Panc1 (cell line): ENCODE measurements around the gene WDR5.

Experiments
- CTCF ChIP-seq: fragments of 450-650 bp; IDR thresholded peaks from 2 replicates; pipeline ENCODE4 v1.5.1; 2017; ENCODE audit warnings: mild to moderate bottlenecking
- POLR2AphosphoS5 ChIP-seq: IDR thresholded peaks from 2 replicates; pipeline ENCODE4 v1.6.1; 2012; ENCODE audit warnings: mild to moderate bottlenecking, low read depth, low read length, moderate library complexity
- REST ChIP-seq, 2 experiments: IDR thresholded peaks; 2 replicates each; pipeline ENCODE4 v1.6.1; 2011 to 2012; ENCODE audit warnings: low read depth in 2 of 2, control low read depth in 1 of 2, low read length in 1 of 2, mild to moderate bottlenecking in 1 of 2, moderate library complexity in 1 of 2; ENCODE audit not compliant: insufficient read depth in 1 of 2
- SIN3A ChIP-seq: IDR thresholded peaks from 2 replicates; pipeline ENCODE4 v1.6.1; 2012; ENCODE audit warnings: low read depth, mild to moderate bottlenecking, low read length, moderate library complexity, borderline replicate concordance; ENCODE audit not compliant: insufficient read depth
- TCF7L2 ChIP-seq: IDR thresholded peaks from 2 replicates; pipeline ENCODE4 v1.6.1; 2011; ENCODE audit warnings: mild to moderate bottlenecking, low read depth, low read length, inconsistent platforms

GRCh38 chr9:134162926-134163370 lies 27.1 kb downstream of the WDR5 start:
- TF ChIP-seq POLR2AphosphoS5 (no peak), CTCF (no peak; the same call in 1 of the 2 replicates), REST (IDR thresholded peaks at IDR 0.05; ENCODE audit: insufficient read depth in 1 of 2, low read depth in 2 of 2, low read length in 1 of 2) (no peak), SIN3A (no peak), TCF7L2 (no peak)
